HG03039 (cell line): ENCODE data around the gene KDM5A.
"Not testable (repeated sequence)": the region's sequence is repeated elsewhere in the genome, so short reads cannot be mapped to it uniquely, and the experiment has no call there.

Source experiments
- ATAC-seq: cut with Tn5 transposase; IDR thresholded peaks from one replicate; pipeline ENCODE4 v1.9.1; 2021; ENCODE audit warnings: mild to moderate bottlenecking, moderate library complexity; ENCODE audit not compliant: unreplicated experiment

Gene KDM5A

DNA sequence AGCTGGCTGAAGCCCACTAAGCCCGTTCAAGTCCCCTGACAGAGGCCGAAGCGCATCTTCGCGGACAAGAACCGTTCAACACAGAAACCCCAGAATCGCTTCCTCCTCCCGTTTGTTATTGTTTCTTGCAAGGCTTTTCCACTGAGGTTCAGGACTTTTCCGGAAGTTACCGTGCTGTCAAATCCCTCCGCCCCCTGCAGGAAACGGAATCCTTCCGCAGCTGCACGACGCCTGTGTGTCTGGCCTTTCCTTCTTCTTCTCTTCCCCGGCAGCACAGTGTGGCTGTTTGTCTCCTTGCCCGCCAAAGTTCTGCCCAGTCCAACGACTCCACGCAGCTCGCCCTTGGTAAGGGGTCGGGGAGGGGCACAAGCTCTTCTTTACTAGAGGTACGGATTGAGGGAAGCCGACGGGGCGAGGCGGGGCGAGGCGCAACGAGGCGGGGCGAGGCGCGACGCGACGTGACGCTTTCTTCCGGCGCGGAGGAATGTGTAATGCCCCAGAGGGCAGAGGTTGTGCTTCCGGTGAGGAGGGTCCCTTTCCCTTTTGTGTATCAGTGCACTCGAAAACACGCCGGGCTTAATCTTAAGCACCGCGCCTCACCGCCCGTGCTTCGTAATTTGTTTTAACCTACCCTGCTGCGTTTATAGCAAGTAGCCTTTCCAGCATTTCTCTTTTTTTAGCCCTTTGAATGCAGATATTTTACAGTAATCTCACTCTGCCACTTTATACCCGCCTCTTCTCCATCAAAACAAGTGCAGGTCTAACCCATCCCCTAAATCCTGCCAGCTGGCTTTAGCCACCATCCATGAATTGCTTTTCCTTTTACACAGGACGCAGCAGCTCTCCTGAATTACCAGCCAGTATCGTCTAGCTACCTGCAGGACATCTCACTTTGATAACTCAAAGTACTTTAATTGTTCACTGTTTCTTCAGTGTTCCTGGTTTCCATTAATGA, at the start of gene KDM5A:
TSS of gene KDM5A (minus strand) at position 179 of the 955 bp plus-strand sequence. CDS start 229 bp downstream, outside the sequence.
- ATAC-seq = peak; percentile 86

DNA sequence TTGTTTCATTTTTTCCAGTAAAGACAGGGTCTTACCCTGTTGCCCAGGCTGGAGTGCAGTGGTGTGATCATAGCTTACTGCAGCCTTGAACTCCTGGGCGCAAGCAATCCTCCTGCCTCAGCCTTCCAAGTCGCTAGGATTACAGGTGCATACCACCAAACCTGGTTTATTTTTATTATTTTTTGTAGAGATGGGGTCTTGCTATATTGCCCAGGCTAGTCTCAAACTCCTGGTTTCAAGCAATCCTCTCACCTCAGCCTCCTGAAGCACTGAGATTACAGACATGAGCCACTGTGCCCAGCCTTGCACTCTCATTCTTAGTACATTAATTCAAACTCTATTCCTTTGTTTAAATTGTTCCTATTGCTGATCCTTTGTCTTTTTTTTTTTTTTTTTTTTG, 46.6 kb upstream of the KDM5A start:
- ATAC-seq = not testable (repeated sequence)

GRCh38 chr12:422526-422925, 33.4 kb upstream of the KDM5A start:
- no peak for ATAC-seq

DNA sequence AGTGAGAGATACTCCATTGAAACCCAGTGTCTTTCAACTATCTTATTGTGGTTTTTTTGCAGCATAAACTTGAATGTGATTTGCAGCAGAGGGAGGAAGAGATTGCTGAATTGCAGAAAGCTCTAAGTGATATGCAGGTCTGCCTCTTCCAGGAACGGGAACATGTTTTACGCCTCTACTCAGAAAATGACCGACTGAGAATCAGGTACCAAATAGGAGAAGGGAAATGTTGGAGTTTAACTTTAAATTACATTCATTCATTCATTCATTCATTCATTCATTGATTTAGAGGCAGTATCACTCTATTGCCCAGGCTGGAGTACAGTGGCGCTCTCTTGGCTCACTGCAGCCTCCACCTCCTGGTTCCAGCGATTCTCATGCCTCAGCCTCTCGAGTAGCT, 29.3 kb upstream of the KDM5A start:
- ATAC-seq = no peak

DNA sequence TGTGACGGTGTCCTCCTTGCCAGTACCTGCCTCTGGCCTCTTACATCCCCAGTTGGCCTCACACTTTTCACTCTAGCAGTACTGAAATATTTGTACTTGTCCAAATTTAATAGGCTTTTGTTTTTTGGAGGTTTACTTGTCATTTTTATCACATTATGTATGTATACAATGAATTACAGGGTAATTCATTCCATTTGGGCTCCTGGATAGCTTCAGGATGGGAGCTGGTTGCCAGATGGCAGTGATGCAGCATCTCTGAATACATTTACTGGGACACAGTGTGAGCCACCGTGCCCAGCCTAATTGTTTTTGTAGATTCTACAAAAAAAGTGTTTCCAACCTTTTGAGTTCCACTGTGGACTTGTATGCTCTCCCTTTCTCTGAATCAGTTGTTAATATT, 25.7 kb upstream of the KDM5A start:
- ATAC-seq = no peak

GRCh38 chr12:402029-402389, 12.9 kb upstream of the KDM5A start:
- ATAC-seq = no peak

- ATAC-seq = peak; percentile 96
These were observed 12.3 kb upstream of the KDM5A start, which contains the start of gene CCDC77 for GRCh38 chr12:401235-402028. TSS of gene CCDC77 (plus strand) at chr12:401644. CDS start at chr12:409384, 7,740 bp downstream.

- no peak for ATAC-seq
These were observed 11.7 kb upstream of the KDM5A start for GRCh38 chr12:400828-401227.

DNA sequence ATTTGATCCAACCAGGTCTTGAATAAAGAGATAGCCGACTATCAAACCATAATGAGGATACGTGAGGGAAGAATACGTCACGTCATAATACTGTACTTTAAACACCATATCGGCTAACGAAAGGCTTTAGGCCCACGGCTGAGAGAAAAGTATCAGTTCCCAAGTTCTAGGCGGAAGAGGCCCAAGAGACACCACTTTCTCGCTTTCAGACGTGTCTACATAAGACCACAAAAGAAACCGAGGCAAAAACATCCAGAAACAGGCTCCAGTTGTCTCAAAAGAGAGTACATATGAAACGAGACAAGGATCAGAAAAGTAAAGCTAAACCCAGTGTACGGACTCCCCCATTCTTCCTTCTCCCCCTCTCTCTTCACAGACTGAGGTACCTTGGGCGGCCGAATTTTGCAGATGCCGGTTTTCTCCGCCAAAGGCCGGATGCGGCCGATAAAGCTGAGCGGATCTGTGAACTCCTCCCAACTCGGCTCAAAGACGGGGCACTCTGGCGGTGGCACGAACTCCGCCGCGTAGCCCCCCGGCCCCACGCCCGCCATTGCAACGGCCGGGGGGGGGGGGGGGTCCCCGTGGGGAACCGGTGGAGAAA, 479 bp downstream of the KDM5A start:
- peak; percentile 19 for ATAC-seq

DNA sequence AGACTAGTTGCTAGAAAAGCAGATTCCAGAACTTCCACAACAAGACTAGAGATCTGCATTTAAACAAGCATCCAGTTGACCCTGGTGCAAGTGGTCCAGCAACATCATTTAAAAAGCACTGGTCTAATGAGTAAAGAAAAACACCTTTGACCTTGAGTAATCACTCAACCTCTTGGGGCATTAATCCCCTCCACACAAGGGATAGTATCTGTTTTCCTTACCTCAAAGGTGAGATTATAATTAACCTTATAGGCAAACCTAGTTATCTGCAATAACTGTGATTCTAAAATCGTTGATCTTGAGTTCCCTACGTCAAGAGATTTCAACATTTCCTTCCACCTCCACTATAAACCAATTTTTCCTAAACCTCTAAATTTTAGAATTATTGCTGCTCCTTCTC, 1.1 kb downstream of the KDM5A start:
- no peak for ATAC-seq

- ATAC-seq = no peak
These were observed 2.5 kb downstream of the KDM5A start for GRCh38 chr12:386651-387050.

DNA sequence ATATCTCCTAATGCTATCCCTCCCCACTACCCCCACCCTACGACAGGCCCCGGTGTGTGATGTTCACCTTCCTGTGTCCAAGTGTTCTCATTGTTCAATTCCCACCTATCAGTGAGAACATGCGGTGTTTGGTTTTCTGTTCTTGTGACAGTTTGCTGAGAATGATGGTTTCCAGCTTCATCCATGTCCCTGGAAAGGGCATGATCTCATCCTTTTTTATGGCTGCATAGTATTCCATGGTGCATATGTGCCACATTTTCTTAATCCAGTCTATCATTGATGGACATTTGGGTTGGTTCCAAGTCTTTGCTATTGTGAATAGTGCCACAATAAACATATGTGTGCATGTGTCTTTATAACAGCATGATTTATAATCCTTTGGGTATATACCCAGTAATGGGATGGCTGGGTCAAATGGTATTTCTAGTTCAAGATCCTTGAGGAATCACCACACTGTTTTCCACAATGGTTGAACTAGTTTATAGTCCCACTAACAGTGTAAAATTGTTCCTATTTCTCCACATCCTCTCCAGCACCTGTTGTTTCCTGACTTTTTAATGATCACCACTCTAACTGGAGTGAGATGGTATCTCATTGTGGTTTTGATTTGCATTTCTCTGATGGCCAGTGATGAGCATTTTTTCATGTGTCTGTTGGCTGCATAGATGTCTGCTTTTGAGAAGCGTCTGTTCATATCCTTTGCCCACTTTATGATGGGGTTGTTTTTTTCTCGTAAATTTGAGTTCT, 18.2 kb downstream of the KDM5A start:
- not testable (repeated sequence) for ATAC-seq

DNA sequence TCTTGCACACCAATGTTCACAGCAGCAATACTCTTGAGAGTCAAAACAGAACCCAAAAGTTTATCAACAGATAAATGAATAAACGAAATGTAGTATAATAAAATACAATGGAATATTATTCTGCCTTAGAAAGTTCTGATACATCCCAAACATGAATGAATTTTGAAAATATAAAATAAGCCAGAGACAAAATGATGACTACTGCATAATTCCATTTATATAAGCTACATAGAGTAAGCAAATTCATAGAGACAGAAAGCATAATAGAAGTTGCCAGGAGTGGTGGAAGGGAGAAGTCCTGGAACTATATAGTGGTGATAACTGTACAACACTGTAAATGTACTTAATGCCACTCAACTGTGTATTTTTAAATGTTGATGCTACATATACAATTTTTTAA, 21.1 kb downstream of the KDM5A start:
- ATAC-seq = no peak

GRCh38 chr12:366820-367219, 22.3 kb downstream of the KDM5A start:
- no peak for ATAC-seq

DNA sequence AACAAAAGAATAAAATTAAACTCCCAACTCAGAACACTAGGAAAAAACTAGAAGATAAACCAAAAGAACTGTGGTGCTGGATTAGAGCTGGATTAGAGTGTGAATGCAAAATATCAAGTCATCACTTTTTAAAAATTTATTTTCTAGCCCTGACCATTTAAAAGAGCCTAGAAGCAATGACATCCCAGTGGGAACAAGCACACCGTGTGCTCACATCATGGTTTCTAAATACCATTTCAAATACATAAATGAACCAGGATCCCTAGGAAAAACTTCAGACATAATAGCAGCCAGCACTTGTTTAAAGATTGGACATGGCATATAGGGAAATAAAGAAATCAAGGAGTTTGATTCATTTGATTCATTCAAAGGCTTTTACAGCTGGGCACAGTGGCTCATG, 30.0 kb downstream of the KDM5A start:
- ATAC-seq = no peak

DNA sequence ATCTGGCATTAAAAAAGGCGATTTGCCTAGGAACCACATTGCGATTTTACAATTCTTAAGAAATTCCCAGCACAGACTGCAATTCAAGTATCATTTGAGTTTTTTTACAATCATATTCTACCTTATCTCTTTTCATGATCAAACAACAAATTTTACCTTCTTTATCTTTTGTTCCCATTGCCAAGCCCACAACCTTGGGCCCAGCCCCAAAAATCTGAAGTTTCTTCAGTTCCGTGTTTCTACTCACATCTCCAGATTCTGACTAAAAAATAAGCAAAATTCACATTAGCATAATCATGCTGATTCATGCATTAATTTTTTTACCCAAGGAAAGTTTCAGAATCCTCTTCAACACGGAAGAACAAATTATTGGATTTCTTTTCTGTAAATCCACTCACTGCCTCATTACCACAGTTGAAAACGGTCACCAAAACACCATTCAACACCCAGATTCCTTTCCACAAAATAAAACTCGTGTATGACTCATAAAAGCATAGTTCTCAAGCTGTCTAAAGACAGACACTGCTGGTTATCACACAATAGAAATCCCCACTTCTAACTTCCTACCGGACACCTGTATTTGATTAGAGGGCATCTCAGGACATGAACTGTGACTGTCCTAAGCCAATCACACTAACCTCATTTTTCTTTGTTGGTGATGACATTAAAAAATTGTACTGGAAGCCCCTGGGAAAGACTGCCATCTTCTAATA, 32.7 kb downstream of the KDM5A start:
- ATAC-seq = no peak

- ATAC-seq = not testable (repeated sequence)
These were observed 37.9 kb downstream of the KDM5A start for GRCh38 chr12:351197-351596.

DNA sequence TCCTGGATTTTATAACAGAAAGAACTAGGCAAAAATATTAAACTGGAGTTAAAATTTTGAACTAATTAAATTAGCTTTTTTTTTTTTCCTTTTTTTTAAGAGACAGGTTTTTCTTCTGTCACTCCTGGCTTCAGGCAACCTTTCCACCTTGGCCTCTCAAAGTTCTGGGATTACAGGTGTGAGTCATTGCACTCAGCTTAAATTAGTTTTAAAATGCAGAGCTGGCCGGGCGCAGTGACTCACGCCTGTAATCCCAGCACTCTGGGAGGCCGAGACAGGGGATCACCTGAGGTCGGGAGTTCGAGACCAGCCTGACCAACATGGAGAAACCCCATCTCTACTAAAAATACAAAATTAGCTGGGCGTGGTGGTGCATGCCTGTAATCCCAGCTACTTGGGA, 39.5 kb downstream of the KDM5A start:
- ATAC-seq = not testable (repeated sequence)

GRCh38 chr12:343036-343435, 46.1 kb downstream of the KDM5A start:
- not testable (repeated sequence) for ATAC-seq

- no peak for ATAC-seq
These were observed 52.1 kb downstream of the KDM5A start for GRCh38 chr12:337039-337438.
